Breast epithelium (tissue), 3 donors: ENCODE measurements around the gene PDE4D.

ENCODE experiments used
- CTCF ChIP-seq, 3 donors: fragments of 450-650 bp; IDR thresholded peaks; one replicate each; pipeline ENCODE4 v1.5.1; 2016 to 2017; ENCODE audit warnings: antibody characterized with exemption in 3 of 3, mild to moderate bottlenecking in 3 of 3, moderate library complexity in 3 of 3
- POLR2A ChIP-seq: fragments of 450-650 bp; IDR thresholded peaks from one replicate; pipeline ENCODE4 v1.6.1; 2016; ENCODE audit warnings: antibody characterized with exemption, mild to moderate bottlenecking, moderate library complexity

- TF ChIP-seq CTCF (IDR thresholded peaks at IDR 0.05), result no peak
- TF ChIP-seq POLR2A, result no peak
Observed at GRCh38 chr5:59393585-59394420, 499.7 kb downstream of the PDE4D start.
